WTC11 (cell line): ENCODE measurements around the gene DCP1B.

Experiments used
- JUN ChIP-seq: sonication (generic); formaldehyde crosslinking; IDR thresholded peaks from 2 replicates; pipeline ENCODE4 v1.8.0; 2023; ENCODE audit warnings: mild to moderate bottlenecking, missing genetic modification reagents
- TF ChIP-seq, protein P1 (sequence below): fragments of 200-600 bp; IDR thresholded peaks from 2 replicates; pipeline ENCODE4 v1.8.0; 2022; ENCODE audit warnings: antibody characterized with exemption
- TF ChIP-seq, protein P2 (sequence below): sonication (generic); formaldehyde crosslinking; IDR thresholded peaks from 2 replicates; pipeline ENCODE4 v1.8.1; 2023; ENCODE audit warnings: mild to moderate bottlenecking, missing genetic modification reagents, borderline replicate concordance

DNA sequence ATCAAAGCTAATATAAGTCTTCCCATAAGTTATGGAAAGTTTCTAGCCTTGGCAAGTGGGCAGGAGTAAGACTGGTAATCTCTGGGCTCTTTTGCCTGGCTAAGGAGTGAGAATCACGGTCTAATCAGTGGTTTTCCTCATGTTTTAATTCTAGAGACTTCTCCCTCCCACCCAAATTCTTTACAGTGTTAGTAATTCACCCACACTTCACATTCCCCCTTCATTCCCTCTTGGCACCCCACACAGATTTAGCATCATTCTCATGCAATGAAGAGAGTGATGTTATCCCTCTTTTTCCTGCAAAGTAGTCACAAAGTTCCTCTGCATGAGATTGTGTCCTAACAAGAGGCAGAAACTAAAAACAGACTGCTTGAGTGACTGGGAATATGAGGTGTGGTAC, 57.2 kb downstream of the DCP1B start:
- TF ChIP-seq, protein P1, sequence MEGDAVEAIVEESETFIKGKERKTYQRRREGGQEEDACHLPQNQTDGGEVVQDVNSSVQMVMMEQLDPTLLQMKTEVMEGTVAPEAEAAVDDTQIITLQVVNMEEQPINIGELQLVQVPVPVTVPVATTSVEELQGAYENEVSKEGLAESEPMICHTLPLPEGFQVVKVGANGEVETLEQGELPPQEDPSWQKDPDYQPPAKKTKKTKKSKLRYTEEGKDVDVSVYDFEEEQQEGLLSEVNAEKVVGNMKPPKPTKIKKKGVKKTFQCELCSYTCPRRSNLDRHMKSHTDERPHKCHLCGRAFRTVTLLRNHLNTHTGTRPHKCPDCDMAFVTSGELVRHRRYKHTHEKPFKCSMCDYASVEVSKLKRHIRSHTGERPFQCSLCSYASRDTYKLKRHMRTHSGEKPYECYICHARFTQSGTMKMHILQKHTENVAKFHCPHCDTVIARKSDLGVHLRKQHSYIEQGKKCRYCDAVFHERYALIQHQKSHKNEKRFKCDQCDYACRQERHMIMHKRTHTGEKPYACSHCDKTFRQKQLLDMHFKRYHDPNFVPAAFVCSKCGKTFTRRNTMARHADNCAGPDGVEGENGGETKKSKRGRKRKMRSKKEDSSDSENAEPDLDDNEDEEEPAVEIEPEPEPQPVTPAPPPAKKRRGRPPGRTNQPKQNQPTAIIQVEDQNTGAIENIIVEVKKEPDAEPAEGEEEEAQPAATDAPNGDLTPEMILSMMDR = no peak
- TF ChIP-seq, protein P2, sequence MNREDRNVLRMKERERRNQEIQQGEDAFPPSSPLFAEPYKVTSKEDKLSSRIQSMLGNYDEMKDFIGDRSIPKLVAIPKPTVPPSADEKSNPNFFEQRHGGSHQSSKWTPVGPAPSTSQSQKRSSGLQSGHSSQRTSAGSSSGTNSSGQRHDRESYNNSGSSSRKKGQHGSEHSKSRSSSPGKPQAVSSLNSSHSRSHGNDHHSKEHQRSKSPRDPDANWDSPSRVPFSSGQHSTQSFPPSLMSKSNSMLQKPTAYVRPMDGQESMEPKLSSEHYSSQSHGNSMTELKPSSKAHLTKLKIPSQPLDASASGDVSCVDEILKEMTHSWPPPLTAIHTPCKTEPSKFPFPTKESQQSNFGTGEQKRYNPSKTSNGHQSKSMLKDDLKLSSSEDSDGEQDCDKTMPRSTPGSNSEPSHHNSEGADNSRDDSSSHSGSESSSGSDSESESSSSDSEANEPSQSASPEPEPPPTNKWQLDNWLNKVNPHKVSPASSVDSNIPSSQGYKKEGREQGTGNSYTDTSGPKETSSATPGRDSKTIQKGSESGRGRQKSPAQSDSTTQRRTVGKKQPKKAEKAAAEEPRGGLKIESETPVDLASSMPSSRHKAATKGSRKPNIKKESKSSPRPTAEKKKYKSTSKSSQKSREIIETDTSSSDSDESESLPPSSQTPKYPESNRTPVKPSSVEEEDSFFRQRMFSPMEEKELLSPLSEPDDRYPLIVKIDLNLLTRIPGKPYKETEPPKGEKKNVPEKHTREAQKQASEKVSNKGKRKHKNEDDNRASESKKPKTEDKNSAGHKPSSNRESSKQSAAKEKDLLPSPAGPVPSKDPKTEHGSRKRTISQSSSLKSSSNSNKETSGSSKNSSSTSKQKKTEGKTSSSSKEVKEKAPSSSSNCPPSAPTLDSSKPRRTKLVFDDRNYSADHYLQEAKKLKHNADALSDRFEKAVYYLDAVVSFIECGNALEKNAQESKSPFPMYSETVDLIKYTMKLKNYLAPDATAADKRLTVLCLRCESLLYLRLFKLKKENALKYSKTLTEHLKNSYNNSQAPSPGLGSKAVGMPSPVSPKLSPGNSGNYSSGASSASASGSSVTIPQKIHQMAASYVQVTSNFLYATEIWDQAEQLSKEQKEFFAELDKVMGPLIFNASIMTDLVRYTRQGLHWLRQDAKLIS (CRISPR knock-in tag) = no peak
- TF ChIP-seq JUN (CRISPR knock-in tag) = no peak
